Lower lobe of right lung (tissue), 2 donors: Measurements from ENCODE around the gene SH3GL2. TPM values are rescaled to one million over a fixed set of nuclear protein-coding genes. Genes with fewer than 3 reads are reported as not detected.

Experiments used
- ATAC-seq, 2 donors: fragments of 200-7000 bp; cut with Tn5 transposase; one replicate each; pipeline ENCODE4 v1.9.1; 2020 to 2022; ENCODE audit warnings: mild to moderate bottlenecking in 2 of 2, moderate library complexity in 2 of 2
- DNase-seq: peaks from one replicate; pipeline ENCODE4 v3.0.0-alpha.2; 2020
- H3K27ac ChIP-seq: fragments of 200-600 bp; one replicate; pipeline ENCODE4 v1.8.0; 2022
- H3K27me3 ChIP-seq: fragments of 200-600 bp; one replicate; pipeline ENCODE4 v1.8.0; 2022; ENCODE audit warnings: low read depth
- H3K36me3 ChIP-seq: fragments of 200-600 bp; one replicate; pipeline ENCODE4 v1.8.0; 2022; ENCODE audit warnings: mild to moderate bottlenecking
- H3K4me1 ChIP-seq: fragments of 200-600 bp; one replicate; pipeline ENCODE4 v1.8.0; 2022
- H3K4me3 ChIP-seq: fragments of 200-600 bp; one replicate; pipeline ENCODE4 v1.8.0; 2022; ENCODE audit warnings: mild to moderate bottlenecking
- H3K9me3 ChIP-seq: fragments of 200-600 bp; one replicate; pipeline ENCODE4 v1.8.0; 2022
- intact Hi-C: fragments of 100-400 bp; cut with DNase I; formaldehyde crosslinking; loops from one replicate; pipeline ENCODE4 v1.11.0; 2022
- total RNA-seq: library from RNA; stranded (reverse); fragmentation: NEBNext Ultra II Directional; extraction: Animal tissue kit (Norgen Biotek cat#: 25700); gene quantifications from one replicate; pipeline ENCODE4 v1.2.1, GENCODE V29; 2021
- TF ChIP-seq, protein P1 (sequence below): fragments of 200-600 bp; IDR thresholded peaks from one replicate; pipeline ENCODE4 v1.8.0; 2022; ENCODE audit warnings: antibody characterized with exemption, mild to moderate bottlenecking
- donor health status: DM: no; HTN: yes; CAD: no; lungs with severe emphysema.

SH3GL2 gene
- total RNA-seq, 1 donor from 2014 or later: 1.3 TPM

DNA sequence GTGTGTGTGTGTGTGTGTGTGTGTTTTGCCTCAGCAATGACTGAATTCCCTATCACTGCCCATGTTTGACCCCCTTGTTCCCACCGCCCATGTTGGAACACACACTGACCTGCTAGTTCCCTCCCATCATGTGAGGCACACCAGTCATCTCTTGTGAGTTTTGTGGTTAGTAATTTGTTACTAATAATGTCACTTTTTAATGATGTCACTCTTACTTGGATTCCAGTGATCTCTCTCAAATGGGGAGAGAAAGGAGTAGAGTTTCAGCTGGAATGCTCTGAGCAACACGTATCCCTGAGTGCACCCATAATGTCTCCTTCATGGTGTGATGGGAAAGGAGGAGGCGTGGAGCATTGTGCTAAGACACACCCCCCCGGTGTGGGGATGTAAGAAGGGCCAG, 172.6 kb downstream of the SH3GL2 start:
- intact Hi-C loops: no loop called here
- H3K36me3 ChIP-seq: no peaks in the 10 kb centered on the region
- no peak overlapping the region for H3K27ac ChIP-seq
- no peaks in the 10 kb centered on the region for H3K27me3 ChIP-seq
- H3K9me3 ChIP-seq: no peaks in the 10 kb centered on the region
- ATAC-seq: no peak
- no peak for DNase-seq
- no peaks in the 10 kb centered on the region for H3K4me1 ChIP-seq
- TF ChIP-seq, protein P1, sequence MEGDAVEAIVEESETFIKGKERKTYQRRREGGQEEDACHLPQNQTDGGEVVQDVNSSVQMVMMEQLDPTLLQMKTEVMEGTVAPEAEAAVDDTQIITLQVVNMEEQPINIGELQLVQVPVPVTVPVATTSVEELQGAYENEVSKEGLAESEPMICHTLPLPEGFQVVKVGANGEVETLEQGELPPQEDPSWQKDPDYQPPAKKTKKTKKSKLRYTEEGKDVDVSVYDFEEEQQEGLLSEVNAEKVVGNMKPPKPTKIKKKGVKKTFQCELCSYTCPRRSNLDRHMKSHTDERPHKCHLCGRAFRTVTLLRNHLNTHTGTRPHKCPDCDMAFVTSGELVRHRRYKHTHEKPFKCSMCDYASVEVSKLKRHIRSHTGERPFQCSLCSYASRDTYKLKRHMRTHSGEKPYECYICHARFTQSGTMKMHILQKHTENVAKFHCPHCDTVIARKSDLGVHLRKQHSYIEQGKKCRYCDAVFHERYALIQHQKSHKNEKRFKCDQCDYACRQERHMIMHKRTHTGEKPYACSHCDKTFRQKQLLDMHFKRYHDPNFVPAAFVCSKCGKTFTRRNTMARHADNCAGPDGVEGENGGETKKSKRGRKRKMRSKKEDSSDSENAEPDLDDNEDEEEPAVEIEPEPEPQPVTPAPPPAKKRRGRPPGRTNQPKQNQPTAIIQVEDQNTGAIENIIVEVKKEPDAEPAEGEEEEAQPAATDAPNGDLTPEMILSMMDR: no peak
- no peak overlapping the region for H3K4me3 ChIP-seq

DNA sequence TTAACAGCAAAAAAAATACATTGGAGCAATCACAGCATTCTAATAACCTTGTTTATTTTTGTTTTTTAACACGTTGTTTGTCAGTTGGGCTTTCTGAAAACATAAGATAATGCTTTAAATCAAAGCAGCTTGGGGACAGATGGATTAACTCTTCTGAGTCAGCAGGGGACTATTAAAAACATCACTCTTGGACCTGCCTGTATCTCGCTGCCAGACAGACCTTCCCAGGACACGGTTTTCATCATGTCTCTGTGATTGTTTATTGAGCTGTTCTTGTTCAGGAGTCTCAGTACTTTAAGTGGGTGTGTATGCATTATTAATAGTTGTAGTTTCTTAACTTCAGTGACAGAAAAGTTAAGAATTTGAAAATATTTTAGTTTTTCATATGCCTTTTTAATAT, 173.2 kb downstream of the SH3GL2 start:
- Histone ChIP-seq H3K9me3 (no peaks in the 10 kb centered on the region), H3K27me3 (no peaks in the 10 kb centered on the region), H3K27ac (no peak overlapping the region), H3K4me3 (no peak overlapping the region), H3K36me3 (no peaks in the 10 kb centered on the region), H3K4me1 (no peaks in the 10 kb centered on the region)
- ATAC-seq (no peak), DNase-seq (no peak)
- TF ChIP-seq, protein P1: no peak
- intact Hi-C loops: no loop called here

DNA sequence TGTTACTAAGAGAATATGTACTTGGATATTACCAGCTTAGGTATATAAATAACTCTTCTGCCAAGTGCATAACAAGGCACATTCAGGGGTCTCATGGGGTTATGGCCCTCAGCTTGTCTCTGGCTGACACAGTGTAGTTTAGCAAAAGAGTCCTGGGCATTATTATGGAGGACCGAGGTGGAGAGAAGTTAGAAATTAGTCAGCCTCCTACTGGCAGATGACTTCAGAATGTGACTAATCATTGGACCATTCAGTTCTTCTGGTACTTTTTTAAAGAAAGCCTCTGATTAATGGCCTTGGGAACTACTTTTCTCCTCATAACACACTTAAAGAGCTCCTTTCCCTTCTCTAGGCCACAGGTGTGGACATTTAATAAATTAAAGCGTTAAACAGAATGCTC, 178.9 kb downstream of the SH3GL2 start:
- H3K4me1 ChIP-seq: no peaks in the 10 kb centered on the region
- intact Hi-C loops: no loop called here
- DNase-seq (no peak), ATAC-seq (no peak)
- TF ChIP-seq, protein P1: no peak
- H3K27me3 ChIP-seq: no peaks in the 10 kb centered on the region
- no peaks in the 10 kb centered on the region for H3K36me3 ChIP-seq
- no peak overlapping the region for H3K4me3 ChIP-seq
- no peaks in the 10 kb centered on the region for H3K9me3 ChIP-seq
- H3K27ac ChIP-seq: no peak overlapping the region

DNA sequence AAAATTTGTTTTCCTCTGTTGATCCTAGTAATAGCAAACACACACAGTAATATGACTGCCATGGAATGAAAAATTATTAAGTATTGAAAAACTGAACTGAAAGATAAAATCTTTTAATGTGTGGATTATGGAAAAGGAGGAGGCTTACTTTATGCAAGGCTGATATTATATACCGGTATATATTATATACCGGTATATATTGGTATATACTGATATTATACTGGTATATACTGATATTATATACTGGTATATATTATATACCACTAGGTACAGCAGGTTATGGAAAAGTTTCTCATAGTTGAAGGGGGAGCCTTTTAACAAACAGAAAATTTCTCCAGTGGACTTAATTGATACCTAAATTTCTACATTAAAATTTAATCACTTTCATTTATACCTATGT, 181.4 kb downstream of the SH3GL2 start:
- Histone ChIP-seq H3K27me3 (no peaks in the 10 kb centered on the region), H3K4me1 (no peaks in the 10 kb centered on the region), H3K4me3 (no peak overlapping the region), H3K9me3 (no peaks in the 10 kb centered on the region), H3K27ac (no peak overlapping the region), H3K36me3 (no peaks in the 10 kb centered on the region)
- TF ChIP-seq, protein P1: no peak
- intact Hi-C loops: no loop called here
- DNase-seq (no peak), ATAC-seq (no peak)

DNA sequence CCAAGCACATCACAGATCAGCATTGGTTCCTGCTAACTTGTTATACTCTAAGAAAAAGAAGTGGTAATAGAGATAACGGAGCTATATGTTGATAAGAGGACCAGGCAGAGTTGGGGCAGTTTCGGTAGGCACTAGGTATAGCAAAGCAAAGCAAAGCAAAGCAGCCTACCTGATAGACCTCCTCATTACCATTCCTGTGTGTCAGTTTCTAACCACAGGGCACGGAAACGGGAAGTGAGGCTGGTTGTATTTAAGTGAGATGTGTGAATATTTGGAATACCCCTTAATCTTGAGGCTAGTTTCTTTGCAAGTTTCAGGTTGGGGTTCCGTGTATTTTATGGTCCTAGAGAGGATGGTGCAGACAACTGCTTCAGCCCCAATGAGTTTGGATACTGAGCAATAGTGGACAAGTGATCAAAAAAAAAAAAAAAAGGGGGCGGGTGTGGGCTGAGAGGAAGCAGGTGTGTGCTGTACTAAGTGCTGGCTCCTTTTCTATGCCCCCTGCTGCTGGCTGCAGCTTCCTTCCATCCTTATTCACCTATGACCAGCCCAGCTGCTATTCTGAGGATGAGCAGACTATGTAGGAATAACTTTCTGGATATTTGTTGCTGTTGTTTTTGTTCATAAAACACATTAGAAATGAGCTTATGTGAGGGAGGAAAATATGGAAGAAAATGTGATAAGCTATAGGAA, 183.3 kb downstream of the SH3GL2 start:
- Histone ChIP-seq H3K4me1 (no peaks in the 10 kb centered on the region), H3K27ac (no peak overlapping the region), H3K36me3 (no peaks in the 10 kb centered on the region), H3K4me3 (no peak overlapping the region), H3K27me3 (no peaks in the 10 kb centered on the region), H3K9me3 (no peaks in the 10 kb centered on the region)
- intact Hi-C loops: no loop called here
- ATAC-seq (no peak), DNase-seq (no peak)
- TF ChIP-seq, protein P1: no peak
